ENCODE data around the gene NDE1.

DNA sequence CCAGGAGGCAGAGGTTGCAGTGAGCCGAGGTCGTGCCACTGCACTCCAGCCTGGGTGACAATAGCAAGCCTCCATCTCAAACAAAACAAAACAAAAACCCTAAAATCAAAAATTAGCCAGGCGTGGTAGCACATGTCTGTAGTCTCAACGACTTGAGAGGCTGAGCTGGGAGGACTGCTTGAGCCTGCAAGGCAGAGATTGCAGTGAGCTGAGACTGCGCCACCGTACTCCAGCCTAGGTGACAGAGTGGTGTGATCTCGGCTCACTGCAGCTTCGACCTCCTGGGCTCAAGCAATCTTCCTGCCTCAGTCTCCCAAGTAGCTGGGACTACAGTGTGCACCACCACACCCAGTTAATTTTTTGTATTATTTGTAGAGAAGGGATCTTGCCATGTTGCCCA lies 119.2 kb downstream of the NDE1 start:
- no peak for TF ChIP-seq POLR2A (IDR thresholded peaks at IDR 0.05)
- TF ChIP-seq, protein P1, sequence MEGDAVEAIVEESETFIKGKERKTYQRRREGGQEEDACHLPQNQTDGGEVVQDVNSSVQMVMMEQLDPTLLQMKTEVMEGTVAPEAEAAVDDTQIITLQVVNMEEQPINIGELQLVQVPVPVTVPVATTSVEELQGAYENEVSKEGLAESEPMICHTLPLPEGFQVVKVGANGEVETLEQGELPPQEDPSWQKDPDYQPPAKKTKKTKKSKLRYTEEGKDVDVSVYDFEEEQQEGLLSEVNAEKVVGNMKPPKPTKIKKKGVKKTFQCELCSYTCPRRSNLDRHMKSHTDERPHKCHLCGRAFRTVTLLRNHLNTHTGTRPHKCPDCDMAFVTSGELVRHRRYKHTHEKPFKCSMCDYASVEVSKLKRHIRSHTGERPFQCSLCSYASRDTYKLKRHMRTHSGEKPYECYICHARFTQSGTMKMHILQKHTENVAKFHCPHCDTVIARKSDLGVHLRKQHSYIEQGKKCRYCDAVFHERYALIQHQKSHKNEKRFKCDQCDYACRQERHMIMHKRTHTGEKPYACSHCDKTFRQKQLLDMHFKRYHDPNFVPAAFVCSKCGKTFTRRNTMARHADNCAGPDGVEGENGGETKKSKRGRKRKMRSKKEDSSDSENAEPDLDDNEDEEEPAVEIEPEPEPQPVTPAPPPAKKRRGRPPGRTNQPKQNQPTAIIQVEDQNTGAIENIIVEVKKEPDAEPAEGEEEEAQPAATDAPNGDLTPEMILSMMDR (IDR thresholded peaks at IDR 0.05) = no peak
